Epithelial cell of esophagus (primary cell): Measurements from ENCODE around the gene IL15RA.

Experiments
- DNase-seq: peaks from one replicate; pipeline ENCODE4 v3.0.0; 2010; ENCODE audit warnings: low read depth
- H3K4me3 ChIP-seq: 2 replicates; pipeline ENCODE4 v1.5.1; 2011; ENCODE audit warnings: mild to moderate bottlenecking, low read length, control low read depth
- TF ChIP-seq, protein P1 (sequence below): IDR thresholded peaks from 2 replicates; pipeline ENCODE4 v1.5.1; 2011; ENCODE audit warnings: low read depth, mild to moderate bottlenecking, low read length, control low read depth, inconsistent platforms; ENCODE audit not compliant: insufficient read depth; ENCODE audit errors: missing control alignments

The IL15RA gene

DNA sequence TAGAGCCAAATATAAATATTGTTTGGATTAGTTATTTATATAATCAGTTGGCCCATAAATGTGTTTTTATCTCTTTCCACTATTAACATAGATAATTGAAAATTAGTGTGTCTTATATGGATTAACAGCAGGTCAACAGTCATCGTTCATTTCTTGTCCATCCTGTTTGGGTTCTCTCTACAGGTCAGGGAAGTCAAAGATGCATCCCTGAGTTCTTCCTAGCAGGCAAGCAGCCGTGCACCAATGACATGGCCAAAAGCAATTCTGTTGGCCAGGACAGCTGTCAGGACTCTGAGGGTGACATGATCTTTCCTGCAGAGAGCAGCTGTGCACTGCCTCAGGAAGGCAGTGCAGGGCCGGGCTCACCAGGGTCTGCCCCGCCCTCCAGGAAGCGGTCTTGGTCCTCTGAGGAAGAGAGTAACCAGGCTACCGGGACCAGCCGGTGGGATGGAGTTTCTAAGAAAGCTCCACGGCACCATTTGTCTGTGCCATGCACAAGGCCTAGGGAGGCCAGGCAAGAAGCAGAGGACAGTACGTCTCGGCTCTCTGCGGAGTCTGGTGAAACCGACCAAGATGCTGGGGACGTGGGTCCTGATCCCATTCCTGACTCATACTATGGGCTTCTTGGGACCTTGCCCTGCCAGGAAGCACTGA, 71.4 kb downstream of the IL15RA start:
- no peak for DNase-seq
- TF ChIP-seq, protein P1, sequence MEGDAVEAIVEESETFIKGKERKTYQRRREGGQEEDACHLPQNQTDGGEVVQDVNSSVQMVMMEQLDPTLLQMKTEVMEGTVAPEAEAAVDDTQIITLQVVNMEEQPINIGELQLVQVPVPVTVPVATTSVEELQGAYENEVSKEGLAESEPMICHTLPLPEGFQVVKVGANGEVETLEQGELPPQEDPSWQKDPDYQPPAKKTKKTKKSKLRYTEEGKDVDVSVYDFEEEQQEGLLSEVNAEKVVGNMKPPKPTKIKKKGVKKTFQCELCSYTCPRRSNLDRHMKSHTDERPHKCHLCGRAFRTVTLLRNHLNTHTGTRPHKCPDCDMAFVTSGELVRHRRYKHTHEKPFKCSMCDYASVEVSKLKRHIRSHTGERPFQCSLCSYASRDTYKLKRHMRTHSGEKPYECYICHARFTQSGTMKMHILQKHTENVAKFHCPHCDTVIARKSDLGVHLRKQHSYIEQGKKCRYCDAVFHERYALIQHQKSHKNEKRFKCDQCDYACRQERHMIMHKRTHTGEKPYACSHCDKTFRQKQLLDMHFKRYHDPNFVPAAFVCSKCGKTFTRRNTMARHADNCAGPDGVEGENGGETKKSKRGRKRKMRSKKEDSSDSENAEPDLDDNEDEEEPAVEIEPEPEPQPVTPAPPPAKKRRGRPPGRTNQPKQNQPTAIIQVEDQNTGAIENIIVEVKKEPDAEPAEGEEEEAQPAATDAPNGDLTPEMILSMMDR, result no peak
- no peak overlapping the region for H3K4me3 ChIP-seq

DNA sequence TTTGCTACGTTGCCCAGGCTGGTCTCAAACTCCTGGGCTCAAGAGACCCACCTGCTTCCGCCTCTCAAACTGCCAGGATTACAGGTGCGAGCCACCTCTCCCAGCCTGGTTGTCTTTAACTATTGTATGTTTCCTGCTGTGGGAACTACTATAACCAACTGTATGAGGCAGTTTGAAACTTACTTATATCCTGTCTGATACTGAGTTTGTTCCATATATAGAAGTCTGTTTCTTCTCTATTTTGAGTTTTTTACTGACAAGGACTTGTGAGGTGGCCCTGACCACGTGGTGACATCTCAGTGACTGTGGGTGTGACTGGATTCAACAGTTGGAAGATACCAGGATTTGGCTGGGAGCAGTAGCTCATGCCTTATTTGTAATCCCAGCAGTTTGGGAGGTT, 73.1 kb downstream of the IL15RA start:
- TF ChIP-seq, protein P1, result no peak
- DNase-seq, result no peak
- H3K4me3 ChIP-seq, result no peak overlapping the region

- no peak overlapping the region for H3K4me3 ChIP-seq
- TF ChIP-seq, protein P1, result no peak
- no peak for DNase-seq
Observed at GRCh38 chr10:5903563-5903962, 73.8 kb downstream of the IL15RA start.

GRCh38 chr10:5902511-5903274, 74.7 kb downstream of the IL15RA start:
- DNase-seq, result no peak
- H3K4me3 ChIP-seq, result no peak overlapping the region
- TF ChIP-seq, protein P1, result no peak
